CD4-positive, alpha-beta T cell treated with Interleukin-12 subunit alpha and Interleukin-12 subunit beta, for 1 hour (primary cell): ENCODE results near the gene PCDHGC4.

Experiments used
- DNase-seq: peaks from one replicate; pipeline ENCODE4 v3.0.0-alpha.2; 2020

The PCDHGC4 gene

DNA sequence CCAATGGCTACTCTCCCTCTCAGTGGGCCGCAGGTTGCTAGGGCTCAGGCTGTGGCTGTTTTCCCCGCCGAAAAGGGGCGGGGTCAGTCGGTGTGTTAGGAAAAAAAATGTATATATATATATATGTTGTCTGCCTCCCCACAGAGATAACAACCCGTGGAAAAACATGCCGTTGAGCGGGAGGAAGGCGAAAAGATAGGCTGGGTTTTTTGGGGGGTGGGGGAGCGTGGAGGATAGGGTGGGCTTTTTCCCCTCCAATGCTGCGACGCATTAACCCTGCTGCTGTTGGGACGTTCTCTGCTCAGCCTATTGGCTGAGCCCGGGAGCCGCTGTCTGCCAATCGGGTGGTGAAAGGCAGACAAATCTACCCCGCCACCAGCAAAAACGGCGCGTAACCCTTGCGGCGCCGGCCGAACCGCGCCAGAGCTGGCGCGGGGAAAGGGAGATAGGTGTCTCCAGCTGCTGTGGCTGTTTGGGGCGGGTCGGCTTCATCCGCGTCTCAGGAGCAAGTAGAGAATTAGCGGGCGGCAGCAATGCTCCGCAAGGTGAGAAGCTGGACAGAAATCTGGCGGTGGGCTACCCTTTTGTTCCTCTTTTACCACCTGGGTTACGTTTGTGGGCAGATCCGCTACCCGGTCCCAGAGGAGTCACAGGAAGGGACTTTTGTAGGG, at the start of gene PCDHGC4:
Gene PCDHGC4 (plus strand): TSS at position 390 of the 671 bp plus-strand sequence. CDS start 144 bp downstream, at position 534.
- no peak for DNase-seq

DNA sequence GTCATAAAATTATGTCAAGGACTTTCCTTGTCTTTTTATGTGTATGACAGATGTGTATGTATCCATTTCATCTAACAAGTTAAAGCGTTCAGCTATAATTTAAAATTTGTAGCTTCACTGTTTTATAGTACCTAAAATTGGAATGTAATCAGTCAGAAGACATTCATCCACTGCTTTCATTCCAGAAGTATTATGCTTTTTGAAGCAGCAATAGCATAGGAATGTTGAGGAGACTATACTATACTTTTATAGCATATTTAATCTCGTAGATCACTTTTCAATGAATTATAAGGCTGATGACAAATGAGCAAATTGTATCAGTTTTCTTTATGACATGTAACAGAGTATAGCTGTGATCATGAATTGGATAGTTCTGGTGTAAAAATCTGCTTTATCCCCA, 47.6 kb upstream of the PCDHGC4 start:
- DNase-seq = no peak

DNA sequence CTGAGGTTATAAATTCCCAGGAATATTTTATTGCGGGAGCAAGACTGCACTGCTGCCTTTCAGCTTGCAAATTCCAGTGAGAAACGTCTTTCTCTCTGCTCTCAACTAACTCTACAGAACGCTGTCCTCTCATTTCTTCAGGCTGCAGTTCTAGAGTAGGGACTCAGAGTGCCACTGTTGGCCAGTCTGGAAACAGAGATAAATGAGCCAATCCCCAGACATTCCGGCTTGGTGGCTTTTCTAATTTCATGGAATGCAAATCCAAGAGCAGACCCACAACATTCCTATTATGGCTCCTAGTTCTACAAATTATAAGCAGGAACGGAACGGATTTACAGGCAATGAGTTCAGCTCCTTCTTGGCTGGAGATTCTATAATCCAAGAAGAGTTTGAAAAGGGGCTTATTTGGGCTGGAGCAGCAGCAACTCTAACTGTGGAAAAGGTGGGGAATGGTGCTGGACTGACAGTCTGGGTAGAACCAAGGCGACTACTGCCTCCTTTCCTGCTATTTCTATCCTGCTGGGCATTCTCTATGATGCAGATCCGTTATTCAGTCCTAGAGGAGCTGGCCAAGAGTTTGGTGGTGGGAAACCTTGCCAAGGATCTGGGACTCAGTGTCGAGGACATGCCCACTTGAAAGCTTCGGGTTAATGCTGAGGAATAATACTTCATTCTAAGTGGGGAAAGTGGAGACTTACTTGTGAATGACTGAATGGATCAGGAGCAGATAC, 45.3 kb upstream of the PCDHGC4 start:
- no peak for DNase-seq

DNA sequence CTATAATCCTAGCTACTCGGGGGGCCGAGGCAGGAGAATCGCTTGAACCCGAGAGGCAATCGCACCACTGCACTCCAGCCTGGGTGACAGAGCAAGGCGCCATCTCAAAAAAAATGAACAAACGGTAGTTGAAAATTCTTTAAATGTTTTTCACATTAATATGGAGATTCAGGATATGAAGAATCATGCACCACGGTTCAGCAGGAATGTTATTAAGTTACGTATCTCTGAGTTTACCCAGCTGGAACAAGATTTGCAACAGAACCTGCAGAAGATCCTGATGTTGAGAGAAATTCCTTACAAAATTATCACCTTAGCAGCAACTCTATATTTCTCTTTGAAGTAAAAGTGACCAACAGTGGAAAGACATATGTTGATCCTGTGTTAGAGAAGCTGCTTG, 44.5 kb upstream of the PCDHGC4 start:
- no peak for DNase-seq

DNA sequence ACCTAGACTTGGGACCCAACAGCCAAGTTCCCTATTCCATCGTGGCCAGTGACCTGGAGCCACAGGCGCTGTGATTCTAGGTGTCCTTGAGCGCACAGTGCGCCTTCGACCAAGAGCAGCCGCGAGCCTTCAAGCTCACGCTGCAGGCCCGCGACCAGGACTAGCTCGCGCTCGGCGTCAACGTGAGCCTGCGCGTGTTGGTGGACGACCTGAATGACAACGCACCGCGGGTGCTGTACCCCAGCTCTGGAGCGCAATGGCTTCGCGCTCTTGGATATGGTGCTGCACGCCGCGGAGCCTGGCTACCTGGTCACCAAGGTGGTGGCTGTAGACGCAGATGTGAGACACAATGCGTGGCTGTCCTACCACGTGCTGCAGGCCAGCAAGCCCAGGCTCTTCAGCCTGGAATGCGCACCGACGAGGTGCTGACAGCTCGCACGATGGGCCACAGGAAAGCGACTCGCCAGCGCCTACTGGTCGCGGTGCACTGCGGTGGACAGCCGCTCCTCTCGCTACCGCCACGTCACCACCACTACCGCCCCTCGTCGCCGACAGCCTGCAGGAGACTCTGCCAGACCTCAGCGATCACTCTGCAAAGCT, 43.2 kb upstream of the PCDHGC4 start:
- DNase-seq = no peak

DNA sequence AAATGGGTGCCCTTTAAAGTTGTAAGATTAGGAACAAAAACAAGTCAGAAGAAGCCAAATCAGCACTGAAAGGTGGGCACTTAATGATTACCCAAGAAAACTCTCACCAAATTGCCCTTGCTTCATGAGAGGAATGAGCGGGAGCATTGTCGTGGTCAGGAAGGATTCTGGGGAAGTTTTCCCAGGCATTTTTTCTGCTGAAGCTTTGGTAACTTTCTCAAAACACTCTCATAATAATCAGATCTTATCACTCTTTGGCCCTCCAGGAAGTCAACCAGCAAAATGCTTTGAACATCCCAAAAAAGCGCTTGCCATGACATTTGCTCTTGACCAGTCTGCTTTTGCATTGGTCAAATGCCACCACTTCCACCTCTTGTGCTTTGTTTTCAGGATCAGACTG, 19.5 kb upstream of the PCDHGC4 start:
- no peak for DNase-seq

DNA sequence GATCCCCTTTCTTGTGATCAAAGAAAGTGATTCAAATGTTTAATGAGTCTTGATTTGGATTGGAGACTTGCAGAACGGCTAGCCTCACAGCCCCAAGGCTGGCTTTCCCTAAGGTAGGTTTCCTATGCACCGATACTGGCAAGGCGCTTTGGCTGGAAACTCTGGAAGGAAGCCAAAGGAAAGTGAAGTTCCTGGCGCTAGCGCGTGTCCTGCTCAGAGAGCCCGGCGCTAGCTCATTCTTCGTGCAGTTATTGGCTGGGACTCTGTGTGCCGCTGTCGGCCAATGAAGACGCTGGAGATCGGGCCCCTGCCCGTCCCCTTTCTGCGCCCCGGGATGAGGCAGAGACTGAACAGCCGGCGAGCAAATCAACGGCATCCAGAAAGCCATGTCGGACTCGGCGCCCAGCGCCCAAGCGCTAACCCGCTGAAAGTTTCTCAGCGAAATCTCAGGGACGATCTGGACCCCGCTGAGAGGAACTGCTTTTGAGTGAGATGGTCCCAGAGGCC, 9.2 kb upstream of the PCDHGC4 start, which contains the start of gene PCDHGC3:
Gene PCDHGC3 (plus strand): TSS at position 342 of the 507 bp plus-strand sequence. CDS start 151 bp downstream, at position 493.
- peak; percentile 26 for DNase-seq

DNA sequence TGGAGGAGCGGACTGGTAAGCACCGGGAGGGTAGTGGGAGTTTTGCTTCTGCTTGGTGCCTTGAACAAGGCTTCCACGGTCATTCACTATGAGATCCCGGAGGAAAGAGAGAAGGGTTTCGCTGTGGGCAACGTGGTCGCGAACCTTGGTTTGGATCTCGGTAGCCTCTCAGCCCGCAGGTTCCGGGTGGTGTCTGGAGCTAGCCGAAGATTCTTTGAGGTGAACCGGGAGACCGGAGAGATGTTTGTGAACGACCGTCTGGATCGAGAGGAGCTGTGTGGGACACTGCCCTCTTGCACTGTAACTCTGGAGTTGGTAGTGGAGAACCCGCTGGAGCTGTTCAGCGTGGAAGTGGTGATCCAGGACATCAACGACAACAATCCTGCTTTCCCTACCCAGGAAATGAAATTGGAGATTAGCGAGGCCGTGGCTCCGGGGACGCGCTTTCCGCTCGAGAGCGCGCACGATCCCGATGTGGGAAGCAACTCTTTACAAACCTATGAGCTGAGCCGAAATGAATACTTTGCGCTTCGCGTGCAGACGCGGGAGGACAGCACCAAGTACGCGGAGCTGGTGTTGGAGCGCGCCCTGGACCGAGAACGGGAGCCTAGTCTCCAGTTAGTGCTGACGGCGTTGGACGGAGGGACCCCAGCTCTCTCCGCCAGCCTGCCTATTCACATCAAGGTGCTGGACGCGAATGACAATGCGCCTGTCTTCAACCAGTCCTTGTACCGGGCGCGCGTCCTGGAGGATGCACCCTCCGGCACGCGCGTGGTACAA, 8.5 kb upstream of the PCDHGC4 start:
- DNase-seq = no peak

DNA sequence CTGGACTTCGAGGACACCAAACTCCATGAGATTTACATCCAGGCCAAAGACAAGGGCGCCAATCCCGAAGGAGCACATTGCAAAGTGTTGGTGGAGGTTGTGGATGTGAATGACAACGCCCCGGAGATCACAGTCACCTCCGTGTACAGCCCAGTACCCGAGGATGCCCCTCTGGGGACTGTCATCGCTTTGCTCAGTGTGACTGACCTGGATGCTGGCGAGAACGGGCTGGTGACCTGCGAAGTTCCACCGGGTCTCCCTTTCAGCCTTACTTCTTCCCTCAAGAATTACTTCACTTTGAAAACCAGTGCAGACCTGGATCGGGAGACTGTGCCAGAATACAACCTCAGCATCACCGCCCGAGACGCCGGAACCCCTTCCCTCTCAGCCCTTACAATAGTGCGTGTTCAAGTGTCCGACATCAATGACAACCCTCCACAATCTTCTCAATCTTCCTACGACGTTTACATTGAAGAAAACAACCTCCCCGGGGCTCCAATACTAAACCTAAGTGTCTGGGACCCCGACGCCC, 7.7 kb upstream of the PCDHGC4 start:
- DNase-seq = no peak

DNA sequence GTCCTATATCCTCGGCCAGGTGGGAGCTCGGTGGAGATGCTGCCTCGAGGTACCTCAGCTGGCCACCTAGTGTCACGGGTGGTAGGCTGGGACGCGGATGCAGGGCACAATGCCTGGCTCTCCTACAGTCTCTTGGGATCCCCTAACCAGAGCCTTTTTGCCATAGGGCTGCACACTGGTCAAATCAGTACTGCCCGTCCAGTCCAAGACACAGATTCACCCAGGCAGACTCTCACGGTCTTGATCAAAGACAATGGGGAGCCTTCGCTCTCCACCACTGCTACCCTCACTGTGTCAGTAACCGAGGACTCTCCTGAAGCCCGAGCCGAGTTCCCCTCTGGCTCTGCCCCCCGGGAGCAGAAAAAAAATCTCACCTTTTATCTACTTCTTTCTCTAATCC, 7.0 kb upstream of the PCDHGC4 start:
- no peak for DNase-seq

DNA sequence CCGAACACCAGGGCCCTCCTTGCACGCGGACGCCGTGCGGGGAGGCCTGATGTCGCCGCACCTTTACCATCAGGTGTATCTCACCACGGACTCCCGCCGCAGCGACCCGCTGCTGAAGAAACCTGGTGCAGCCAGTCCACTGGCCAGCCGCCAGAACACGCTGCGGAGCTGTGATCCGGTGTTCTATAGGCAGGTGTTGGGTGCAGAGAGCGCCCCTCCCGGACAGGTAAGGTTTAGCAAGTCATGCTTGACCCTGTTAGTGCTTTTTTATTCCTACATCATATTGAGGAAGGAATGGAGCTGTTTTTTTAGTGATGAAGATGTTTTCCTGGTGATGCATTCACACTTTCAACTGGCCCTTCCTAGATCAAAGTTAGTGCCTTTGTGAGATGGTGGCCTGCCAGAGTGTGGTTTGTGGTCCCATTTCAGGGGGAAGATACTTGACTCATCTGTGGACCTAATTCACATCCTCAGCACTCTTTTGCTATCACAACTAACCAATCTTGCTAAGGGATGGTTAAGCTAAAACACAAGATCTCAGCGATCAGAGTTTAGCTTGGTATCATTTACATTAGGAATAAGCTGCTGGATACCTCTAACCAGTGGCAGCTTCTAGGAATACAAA, 6.4 kb upstream of the PCDHGC4 start:
- no peak for DNase-seq

DNA sequence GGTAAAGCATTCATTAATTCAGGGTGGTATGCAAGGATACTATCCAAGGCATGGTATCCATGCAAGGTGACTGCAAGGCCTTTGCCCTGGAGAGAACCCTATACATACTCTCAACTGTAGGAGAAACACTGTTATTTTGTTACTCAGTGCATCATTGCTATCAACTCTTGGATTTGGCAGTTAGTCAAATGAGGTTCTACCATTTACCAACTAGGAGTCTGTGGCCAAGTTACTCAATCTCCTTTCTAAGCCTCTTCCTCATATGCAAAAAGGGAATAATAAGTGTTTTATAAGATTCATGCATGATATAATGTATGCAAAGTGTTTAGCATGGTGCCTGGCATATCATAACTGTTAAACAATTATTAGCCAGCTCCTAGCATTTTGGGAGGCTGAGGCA, 5.1 kb upstream of the PCDHGC4 start:
- DNase-seq = no peak

DNA sequence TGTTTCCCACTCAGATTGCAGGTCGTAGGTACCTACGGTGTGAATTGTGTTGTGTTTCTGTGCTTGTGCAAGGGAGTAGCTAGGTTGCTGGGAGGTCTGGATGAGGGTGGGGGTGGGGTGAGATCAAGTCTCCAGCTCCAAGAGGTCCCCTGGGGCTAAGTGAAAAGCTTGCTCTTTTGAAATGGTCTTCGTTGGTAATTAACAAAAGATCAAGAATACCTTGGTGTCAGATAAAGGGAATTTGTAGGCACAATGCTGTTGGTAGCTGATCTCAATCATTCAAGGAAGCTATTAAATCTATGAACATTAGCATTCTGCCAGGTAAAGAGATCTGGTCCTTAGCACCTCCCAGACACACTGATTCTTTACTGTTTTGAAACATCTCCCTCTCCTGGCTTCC, 928 bp upstream of the PCDHGC4 start:
- DNase-seq = no peak

DNA sequence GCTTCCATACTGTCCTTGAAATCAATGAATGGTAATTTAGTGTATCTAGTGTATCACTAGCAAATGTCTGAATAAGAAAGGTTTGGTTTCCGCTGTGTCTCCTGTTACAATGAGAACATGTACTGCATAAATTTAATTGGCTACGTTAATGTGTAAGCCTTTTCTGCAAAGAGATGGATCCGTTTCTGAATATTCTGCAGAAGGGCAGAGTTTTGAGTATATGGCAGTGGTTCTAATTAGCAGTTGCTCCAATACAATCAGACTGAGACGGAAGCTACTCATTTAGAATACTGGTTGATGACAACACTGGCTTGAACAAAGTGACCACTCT, 555 bp upstream of the PCDHGC4 start:
- DNase-seq = no peak

DNA sequence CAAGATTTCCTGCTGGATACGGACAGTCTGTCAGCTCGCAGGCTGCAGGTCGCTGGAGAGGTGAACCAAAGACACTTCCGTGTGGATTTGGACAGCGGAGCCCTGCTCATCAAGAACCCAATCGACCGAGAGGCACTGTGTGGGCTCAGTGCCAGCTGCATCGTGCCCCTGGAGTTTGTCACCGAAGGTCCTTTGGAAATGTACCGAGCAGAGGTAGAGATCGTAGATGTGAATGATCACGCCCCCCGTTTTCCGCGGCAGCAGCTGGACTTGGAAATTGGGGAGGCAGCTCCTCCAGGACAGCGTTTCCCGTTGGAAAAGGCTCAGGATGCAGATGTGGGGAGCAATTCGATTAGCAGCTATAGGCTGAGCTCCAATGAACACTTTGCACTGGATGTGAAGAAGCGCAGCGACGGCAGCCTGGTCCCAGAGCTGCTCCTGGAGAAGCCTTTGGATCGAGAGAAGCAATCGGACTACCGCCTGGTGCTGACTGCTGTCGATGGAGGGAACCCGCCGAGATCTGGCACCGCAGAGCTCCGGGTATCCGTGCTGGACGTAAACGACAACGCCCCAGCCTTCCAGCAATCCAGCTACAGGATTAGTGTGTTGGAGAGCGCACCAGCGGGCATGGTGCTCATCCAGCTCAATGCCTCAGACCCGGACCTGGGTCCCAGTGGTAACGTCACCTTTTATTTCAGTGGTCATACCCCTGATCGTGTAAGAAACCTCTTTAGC, 658 bp downstream of the PCDHGC4 start:
- no peak for DNase-seq

DNA sequence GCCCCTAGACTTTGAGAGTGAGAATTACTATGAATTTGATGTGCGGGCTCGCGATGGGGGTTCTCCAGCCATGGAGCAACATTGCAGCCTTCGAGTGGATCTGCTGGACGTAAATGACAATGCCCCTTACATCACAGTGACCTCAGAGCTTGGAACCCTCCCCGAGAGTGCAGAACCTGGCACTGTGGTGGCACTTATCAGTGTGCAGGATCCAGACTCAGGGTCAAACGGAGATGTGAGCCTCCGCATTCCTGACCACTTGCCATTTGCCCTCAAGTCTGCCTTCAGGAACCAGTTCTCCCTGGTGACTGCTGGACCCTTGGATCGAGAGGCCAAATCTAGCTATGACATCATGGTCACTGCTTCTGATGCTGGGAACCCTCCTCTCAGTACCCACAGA, 1.3 kb downstream of the PCDHGC4 start:
- DNase-seq = no peak

DNA sequence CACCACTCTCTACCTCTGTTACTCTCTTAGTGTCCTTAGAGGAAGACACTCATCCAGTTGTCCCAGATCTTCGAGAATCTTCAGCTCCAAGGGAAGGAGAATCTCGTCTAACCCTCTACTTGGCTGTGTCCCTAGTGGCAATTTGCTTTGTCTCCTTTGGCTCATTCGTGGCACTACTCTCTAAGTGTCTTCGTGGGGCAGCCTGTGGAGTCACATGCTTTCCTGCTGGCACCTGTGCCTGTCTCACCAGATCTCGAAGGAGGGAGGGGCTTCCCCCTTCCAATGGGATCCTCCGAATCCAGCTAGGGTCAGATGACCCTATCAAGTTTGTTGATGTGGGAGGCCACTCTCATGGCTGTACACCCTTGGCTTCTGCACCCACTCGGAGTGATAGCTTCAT, 2.3 kb downstream of the PCDHGC4 start:
- no peak for DNase-seq

DNA sequence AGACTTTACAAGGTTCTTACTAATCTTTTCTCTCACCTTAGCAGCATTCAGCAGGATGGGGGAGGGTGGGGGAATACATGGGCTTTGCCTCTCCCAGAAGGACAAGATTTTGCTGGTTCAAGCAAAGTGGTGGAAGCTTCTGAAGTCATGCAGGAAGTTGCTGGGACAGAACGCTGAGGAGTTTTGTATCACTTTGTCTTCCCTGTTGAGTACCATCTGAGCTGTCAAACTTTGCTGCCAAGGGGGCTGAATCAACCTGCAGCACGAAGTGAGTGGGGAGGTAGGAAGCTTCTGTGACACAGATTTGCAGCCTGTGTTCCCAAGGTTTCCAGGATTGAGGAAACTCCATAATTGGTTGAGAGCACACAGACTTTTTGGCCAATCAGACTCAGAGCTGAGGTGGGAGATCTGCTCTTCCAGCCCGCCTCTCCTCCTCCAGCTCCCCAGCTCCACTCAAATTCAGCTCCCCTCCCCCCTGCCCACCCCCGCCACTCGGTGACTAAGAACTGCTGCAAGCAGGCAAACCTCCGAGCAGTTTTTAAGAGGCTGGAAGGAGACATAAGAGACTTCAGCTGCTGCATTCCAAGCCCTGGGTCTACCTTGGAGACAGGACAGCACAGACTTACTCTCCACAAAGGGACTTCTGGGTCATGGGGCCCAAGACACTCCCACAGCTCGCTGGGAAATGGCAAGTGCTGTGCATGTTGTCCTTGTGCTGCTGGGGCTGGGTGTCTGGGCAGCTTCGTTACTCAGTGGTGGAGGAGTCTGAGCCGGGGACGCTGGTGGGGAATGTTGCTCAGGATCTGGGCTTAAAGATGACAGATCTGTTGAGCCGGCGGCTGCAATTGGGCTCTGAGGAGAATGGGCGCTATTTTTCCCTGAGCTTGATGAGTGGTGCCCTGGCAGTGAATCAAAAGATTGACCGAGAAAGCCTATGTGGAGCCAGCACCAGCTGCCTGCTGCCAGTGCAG, 4.0 kb downstream of the PCDHGC4 start, which contains the start of gene PCDHGC5:
Gene PCDHGC5 (plus strand): TSS at position 491 of the 971 bp plus-strand sequence. CDS start 160 bp downstream, at position 651.
- no peak for DNase-seq

DNA sequence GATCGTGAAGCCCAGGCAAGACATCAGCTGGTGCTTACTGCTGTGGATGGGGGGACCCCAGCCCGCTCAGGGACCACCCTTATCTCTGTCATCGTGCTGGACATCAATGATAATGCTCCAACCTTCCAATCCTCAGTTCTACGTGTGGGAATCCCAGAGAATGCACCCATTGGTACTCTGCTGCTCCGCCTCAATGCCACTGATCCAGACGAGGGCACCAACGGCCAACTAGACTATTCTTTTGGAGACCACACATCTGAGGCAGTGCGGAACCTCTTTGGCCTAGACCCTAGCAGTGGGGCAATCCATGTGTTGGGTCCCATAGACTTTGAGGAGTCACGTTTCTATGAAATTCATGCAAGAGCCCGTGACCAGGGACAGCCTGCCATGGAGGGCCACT, 5.0 kb downstream of the PCDHGC4 start:
- DNase-seq = no peak

DNA sequence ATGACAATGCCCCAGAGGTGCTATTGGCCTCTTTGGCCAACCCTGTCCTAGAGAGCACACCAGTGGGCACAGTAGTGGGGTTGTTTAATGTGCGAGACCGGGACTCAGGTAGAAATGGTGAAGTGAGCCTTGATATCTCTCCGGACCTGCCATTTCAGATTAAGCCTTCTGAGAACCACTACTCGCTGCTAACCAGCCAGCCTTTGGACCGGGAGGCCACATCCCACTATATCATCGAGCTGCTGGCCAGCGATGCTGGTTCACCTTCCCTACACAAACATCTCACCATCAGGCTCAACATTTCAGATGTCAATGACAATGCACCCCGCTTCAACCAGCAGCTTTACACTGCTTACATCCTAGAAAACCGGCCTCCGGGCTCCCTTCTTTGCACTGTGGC, 5.4 kb downstream of the PCDHGC4 start:
- DNase-seq = no peak
